A172 (cell line): ENCODE data around the gene SMIM10. TPM values are rescaled to one million over a fixed set of nuclear protein-coding genes. Genes with fewer than 3 reads are reported as not detected.
"Not testable (repeated sequence)": the region's sequence is repeated elsewhere in the genome, so short reads cannot be mapped to it uniquely, and the experiment has no call there.

Source experiments
- DNase-seq: peaks from one replicate; pipeline ENCODE4 v3.0.0-alpha.2; 2015; ENCODE audit warnings: low spot score
- total RNA-seq: library from RNA; depleted of rRNA; stranded (reverse); fragments of >200 nt; shearing (Covaris generic); gene quantifications from 2 replicates; pipeline ENCODE4 v1.2.3, GENCODE V29; 2014; rRNA removed

The SMIM10 gene
- total RNA-seq, 1 experiment from 2014 or later: 0.40 TPM

DNA sequence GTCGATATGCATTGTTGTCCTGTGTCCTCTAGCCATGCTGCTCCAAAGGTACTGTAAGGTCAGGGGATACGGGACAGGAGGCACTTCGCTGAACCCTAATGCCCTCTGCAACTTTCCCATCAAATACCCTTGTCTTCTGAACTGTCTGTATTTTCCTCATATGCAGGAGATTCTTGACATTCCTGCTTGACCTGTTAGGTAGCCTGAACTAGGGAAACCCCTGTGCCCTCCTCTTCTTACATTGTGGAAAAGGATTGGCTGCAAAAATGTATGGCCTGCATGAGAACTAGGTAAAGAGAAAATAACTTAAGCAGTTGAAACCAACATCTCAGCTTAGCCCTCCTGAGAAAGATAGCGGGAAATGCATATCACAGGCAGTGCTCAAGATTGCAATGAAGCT, 20.1 kb downstream of the SMIM10 start:
- no peak for DNase-seq

DNA sequence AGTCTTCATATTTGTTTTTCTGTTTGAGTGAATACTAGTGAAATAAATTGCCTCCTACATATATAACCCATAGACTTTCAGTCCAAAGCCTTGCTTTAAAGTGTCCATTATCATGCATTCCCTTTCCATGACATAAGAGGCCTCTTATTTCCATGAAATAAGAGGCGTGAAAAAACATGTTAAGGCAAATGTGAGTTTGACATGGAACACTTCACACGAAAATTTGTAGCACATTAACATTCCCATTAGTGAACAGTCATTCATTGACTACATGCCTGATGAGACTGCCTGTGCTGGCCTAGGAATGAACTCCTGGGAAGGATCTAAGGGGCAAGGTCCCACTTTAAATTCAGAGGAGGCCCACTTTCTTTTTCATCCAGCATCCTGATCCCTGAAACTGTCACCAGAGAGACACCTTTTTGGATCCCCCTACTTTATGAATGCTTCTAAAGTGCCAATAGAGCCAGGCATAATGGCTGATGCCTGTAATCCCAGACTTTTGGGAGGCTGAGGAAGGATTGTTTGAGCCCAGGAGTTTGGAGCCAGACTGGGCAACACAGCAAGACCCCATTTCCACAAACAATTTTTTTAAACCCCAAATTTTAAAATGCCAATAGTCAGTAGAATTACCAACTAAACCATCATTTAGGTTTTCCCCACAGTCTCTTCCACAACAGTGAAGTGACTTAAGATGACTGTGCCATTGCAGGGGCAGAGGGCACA, 24.9 kb downstream of the SMIM10 start:
- DNase-seq: no peak

DNA sequence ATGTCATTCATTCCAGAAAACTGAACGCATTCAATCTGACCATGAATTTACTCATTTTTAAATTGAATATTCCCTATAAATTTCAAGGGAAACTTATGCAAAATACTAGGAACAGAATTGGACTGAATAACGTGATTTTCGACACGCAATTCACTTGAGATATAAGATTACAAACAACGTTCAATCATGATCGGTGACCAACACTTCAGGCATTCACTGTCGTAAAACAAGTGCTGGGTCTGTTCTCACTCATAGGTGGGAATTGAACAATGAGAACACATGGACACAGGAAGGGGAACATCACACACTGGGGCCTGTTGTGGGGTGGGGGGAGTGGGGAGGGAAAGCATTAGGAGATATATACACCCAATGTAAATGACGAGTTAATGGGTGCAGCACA, 29.1 kb downstream of the SMIM10 start:
- not testable (repeated sequence) for DNase-seq

DNA sequence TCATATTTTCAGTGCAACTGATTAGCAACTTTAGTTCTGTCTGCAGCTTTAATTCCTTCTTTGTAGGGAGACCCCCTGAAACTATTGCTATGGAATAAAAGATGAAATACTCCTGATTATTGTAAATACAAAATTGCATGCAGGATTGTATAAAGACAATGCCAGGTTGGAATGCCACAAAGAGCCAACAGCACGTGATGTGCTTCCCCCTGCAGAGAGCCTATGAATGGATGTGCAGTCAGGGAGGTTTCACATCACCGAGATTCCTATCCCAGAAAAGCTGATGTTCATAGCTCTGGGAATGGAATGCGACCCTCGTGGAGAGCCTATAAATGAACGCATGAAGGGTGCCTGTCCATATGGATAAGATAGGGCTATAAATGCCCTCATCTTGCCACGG, 33.0 kb downstream of the SMIM10 start:
- DNase-seq: not testable (repeated sequence)

DNA sequence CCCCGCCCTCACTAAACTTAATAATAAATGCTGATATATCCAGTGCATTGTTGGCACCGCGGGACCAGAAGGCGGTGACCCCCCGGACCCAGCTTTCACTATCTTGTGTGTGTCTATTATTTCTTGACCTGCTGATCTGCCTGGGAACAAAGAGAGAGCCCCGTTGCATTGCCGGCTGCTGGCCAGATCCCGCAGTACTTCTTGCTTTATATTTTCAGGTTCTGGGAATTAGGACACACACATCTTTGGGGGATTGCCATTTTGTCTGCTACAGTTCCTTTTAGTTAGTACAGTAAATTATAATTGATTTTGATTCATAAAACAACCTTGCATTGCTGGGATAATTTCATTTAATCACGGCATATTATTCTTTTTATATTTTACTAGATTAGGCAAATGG, 33.7 kb downstream of the SMIM10 start:
- no peak for DNase-seq

DNA sequence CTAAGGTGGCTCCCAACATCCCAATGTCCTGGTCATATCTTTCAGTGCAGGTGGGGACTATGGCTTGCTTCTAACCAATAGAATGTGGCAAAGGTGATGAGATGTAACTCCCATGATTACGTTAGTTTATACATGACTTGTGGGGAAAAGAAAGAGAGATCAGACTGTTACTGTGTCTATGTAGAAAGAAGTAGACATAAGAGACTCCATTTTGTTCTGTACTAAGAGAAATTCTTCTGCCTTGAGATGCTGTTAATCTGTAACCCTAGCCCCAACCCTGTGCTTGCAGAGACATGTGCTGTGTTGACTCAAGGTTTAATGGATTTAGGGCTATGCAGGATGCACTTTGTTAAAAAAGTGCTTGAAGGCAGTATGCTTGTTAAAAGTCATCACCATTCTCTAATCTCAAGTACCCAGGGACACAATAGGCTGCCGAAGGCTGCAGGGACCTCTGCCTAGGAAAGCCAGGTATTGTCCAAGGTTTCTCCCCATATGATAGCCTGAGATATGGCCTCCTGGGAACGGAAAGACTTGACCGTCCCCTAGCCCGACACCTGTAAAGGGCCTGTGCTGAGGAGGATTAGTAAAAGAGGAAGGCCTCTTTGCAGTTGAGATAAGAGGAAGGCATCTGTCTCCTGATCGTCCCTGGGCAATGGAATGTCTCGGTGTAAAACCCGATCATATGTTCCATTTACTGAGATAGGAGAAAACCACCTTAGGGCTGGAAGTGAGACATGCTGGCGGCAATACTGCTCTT, 39.6 kb downstream of the SMIM10 start:
- not testable (repeated sequence) for DNase-seq

DNA sequence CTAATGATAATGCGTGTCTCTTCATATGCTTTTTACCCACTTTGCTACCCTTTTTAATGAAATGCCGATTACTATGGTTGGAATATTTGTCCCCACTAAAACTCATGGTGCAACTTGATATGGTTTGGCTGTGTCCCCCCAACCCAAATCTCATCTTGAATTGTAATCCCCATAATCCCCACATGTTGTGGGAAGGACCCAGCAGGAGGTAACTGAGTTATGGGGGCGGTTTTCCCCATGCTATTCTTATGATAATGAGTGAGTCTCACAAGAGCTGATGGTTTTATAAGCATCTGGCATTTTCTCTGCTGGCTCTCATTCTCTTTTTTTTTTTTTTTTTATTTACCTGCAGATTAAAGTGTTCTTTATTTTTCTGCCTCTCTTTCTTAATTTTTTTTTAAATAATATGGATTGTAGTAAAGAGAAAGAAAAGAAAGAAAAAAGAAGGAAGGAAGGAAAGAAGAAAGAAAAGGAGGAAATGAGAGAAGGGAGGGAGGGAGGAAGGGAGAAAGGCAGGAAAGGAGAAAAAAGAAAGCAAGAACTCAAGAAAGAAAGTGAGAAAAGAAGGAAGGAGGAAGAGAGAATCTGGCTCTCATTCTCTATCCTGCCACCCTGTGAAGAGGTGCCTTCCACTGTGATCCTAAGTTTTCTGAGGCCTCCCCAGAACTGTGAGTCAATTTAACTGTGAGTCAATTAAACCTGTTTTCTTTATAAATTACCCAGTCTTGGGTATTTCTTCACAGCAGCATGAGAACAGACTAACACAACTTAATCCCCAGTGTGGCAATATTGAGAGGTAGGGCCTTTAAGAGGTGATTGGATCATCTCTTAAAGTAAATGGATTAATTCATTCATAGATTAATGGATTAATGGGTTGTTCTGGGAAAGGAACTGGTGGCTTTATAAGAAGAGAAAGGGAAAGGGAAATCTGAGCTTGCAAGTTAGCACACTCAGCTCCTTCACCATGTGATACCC, 50.6 kb downstream of the SMIM10 start:
- DNase-seq: not testable (repeated sequence)

Other genes starting within 250 kb of the SMIM10 start
- gene PABIR2, start 193.8 kb upstream of the SMIM10 start, total RNA-seq: 8.6 and 9.4 TPM in 2 replicates
- gene MOSPD1, start 75.7 kb upstream of the SMIM10 start, total RNA-seq: 34.5 and 39.5 TPM in 2 replicates
- 5.9 and 9.3 TPM in 2 replicates for gene RTL8B, start 31.6 kb downstream of the SMIM10 start, total RNA-seq
- gene RTL8C, start 41.4 kb downstream of the SMIM10 start, total RNA-seq: 31.9 and 38.6 TPM in 2 replicates
- 7.5 and 12.8 TPM in 2 replicates for gene RTL8A, start 61.1 kb downstream of the SMIM10 start, total RNA-seq
- gene SMIM10L2B, start 107.7 kb downstream of the SMIM10 start, total RNA-seq: not detected in 2 replicates
- not detected in 2 replicates for gene ETDB, start 129.5 kb downstream of the SMIM10 start, total RNA-seq
- 1.5 and 2.5 TPM in 2 replicates for gene CT55, start 180.4 kb downstream of the SMIM10 start, total RNA-seq